ENCODE results near the gene ZC3H12C. TPM values are rescaled to one million over a fixed set of nuclear protein-coding genes. Genes with fewer than 3 reads are reported as not detected.
"Not testable (repeated sequence)": the region's sequence is repeated elsewhere in the genome, so short reads cannot be mapped to it uniquely, and the experiment has no call there.

The ZC3H12C gene
- total and polyA plus RNA-seq, 3 experiments from 2014 or later: 1.5 to 1.9 TPM; not detected in 1

GRCh38 chr11:110059706-110060463 lies 33.3 kb upstream of the ZC3H12C start:
- no peak overlapping the region for H3K27ac Mint-ChIP-seq
- no peaks in the 10 kb centered on the region for H3K9me3 Mint-ChIP-seq
- no peaks in the 10 kb centered on the region for H3K4me1 ChIP-seq (ENCODE audit: insufficient read depth, low read length)
- no peak overlapping the region for H3K27ac ChIP-seq (ENCODE audit: low read depth, low read length)
- H3K4me3 ChIP-seq (ENCODE audit: low read length): no peak overlapping the region
- ChIA-PET POLR2A (no interaction called here), CTCF (no interaction called here)
- H3K4me1 Mint-ChIP-seq: no peaks in the 10 kb centered on the region
- DNase-seq: no peak
- no peaks in the 10 kb centered on the region for H3K36me3 ChIP-seq (ENCODE audit: insufficient read depth, low read length)
- no peak overlapping the region for H3K4me3 Mint-ChIP-seq
- H3K36me3 Mint-ChIP-seq: peaks cover 0 to 2% (median 0%) of the 10 kb centered on the region in 3 donors
- peaks cover 8 to 15% of the 10 kb centered on the region in 2 donors for H3K27me3 Mint-ChIP-seq
- H3K27me3 ChIP-seq (ENCODE audit: insufficient read depth, low read length, poor library complexity, severe bottlenecking): no peaks in the 10 kb centered on the region
- no peaks in the 10 kb centered on the region for H3K9me3 ChIP-seq (ENCODE audit: low read length)

- H3K9me3 Mint-ChIP-seq: no peaks in the 10 kb centered on the region
- Histone ChIP-seq H3K4me1 (ENCODE audit: insufficient read depth, low read length) (no peaks in the 10 kb centered on the region), H3K4me3 (ENCODE audit: low read length) (no peak overlapping the region), H3K36me3 (ENCODE audit: insufficient read depth, low read length) (no peaks in the 10 kb centered on the region), H3K27ac (ENCODE audit: low read depth, low read length) (no peak overlapping the region), H3K27me3 (ENCODE audit: insufficient read depth, low read length, poor library complexity, severe bottlenecking) (no peaks in the 10 kb centered on the region), H3K9me3 (ENCODE audit: low read length) (no peaks in the 10 kb centered on the region)
- CTCF ChIA-PET: no interaction called here
- no peak overlapping the region for H3K27ac Mint-ChIP-seq
- H3K4me1 Mint-ChIP-seq: no peaks in the 10 kb centered on the region
- H3K4me3 Mint-ChIP-seq: no peak overlapping the region
- peaks cover 8 to 15% of the 10 kb centered on the region in 2 donors for H3K27me3 Mint-ChIP-seq
- POLR2A ChIA-PET: no interaction called here
- DNase-seq: no peak
- peaks cover 0 to 2% (median 0%) of the 10 kb centered on the region in 3 donors for H3K36me3 Mint-ChIP-seq
These were observed 31.9 kb upstream of the ZC3H12C start for GRCh38 chr11:110061296-110061695.

- Histone ChIP-seq H3K27ac (ENCODE audit: low read depth, low read length) (no peak overlapping the region), H3K4me1 (ENCODE audit: insufficient read depth, low read length) (no peaks in the 10 kb centered on the region), H3K27me3 (ENCODE audit: insufficient read depth, low read length, poor library complexity, severe bottlenecking) (no peaks in the 10 kb centered on the region), H3K9me3 (ENCODE audit: low read length) (no peaks in the 10 kb centered on the region), H3K36me3 (ENCODE audit: insufficient read depth, low read length) (no peaks in the 10 kb centered on the region), H3K4me3 (ENCODE audit: low read length) (no peak overlapping the region)
- DNase-seq: no peak
- no peaks in the 10 kb centered on the region for H3K9me3 Mint-ChIP-seq
- H3K36me3 Mint-ChIP-seq: peaks cover 0 to 2% (median 0%) of the 10 kb centered on the region in 3 donors
- peaks cover 8 to 15% of the 10 kb centered on the region in 2 donors for H3K27me3 Mint-ChIP-seq
- ChIA-PET CTCF (no interaction called here), POLR2A (no interaction called here)
- H3K27ac Mint-ChIP-seq: no peak overlapping the region
- no peak overlapping the region for H3K4me3 Mint-ChIP-seq
- no peaks in the 10 kb centered on the region for H3K4me1 Mint-ChIP-seq
These were observed 30.9 kb upstream of the ZC3H12C start for GRCh38 chr11:110062247-110062646.

- Histone ChIP-seq H3K4me1 (ENCODE audit: insufficient read depth, low read length) (no peaks in the 10 kb centered on the region), H3K27ac (ENCODE audit: low read depth, low read length) (no peak overlapping the region), H3K36me3 (ENCODE audit: insufficient read depth, low read length) (no peaks in the 10 kb centered on the region), H3K9me3 (ENCODE audit: low read length) (no peaks in the 10 kb centered on the region), H3K27me3 (ENCODE audit: insufficient read depth, low read length, poor library complexity, severe bottlenecking) (no peaks in the 10 kb centered on the region), H3K4me3 (ENCODE audit: low read length) (no peak overlapping the region)
- Mint-ChIP-seq H3K4me1 (no peaks in the 10 kb centered on the region), H3K9me3 (peaks cover 0 to 2% (median 0%) of the 10 kb centered on the region in 5 donors), H3K27me3 (peaks cover 8 to 13% of the 10 kb centered on the region in 2 donors), H3K27ac (no peak overlapping the region), H3K4me3 (no peak overlapping the region), H3K36me3 (peaks cover 0 to 2% (median 0%) of the 10 kb centered on the region in 3 donors)
- CTCF ChIA-PET: no interaction called here
- DNase-seq: no peak
- POLR2A ChIA-PET: interaction anchor here (0.6 kb wide), 1 partner anchor 1158 kb away, joined by 3 read pairs; no protein-coding TSS in a partner anchor
These were observed 28.0 kb upstream of the ZC3H12C start for GRCh38 chr11:110065189-110065588.

- H3K27ac Mint-ChIP-seq; H3K4me3 ChIP-seq (ENCODE audit: low read length); H3K27me3 Mint-ChIP-seq; CTCF ChIA-PET; H3K27ac ChIP-seq (ENCODE audit: low read depth, low read length); H3K9me3 Mint-ChIP-seq; H3K36me3 Mint-ChIP-seq; H3K4me1 Mint-ChIP-seq; H3K36me3 ChIP-seq (ENCODE audit: insufficient read depth, low read length); H3K4me1 ChIP-seq (ENCODE audit: insufficient read depth, low read length); DNase-seq; H3K27me3 ChIP-seq (ENCODE audit: insufficient read depth, low read length, poor library complexity, severe bottlenecking); H3K4me3 Mint-ChIP-seq; H3K9me3 ChIP-seq (ENCODE audit: low read length); POLR2A ChIA-PET: not testable (repeated sequence)
These were observed 25.2 kb upstream of the ZC3H12C start for GRCh38 chr11:110068001-110068400.

GRCh38 chr11:110069158-110069737 lies 23.9 kb upstream of the ZC3H12C start:
- Histone ChIP-seq H3K9me3 (ENCODE audit: low read length) (no peaks in the 10 kb centered on the region), H3K4me1 (ENCODE audit: insufficient read depth, low read length) (no peaks in the 10 kb centered on the region), H3K36me3 (ENCODE audit: insufficient read depth, low read length) (no peaks in the 10 kb centered on the region), H3K27me3 (ENCODE audit: insufficient read depth, low read length, poor library complexity, severe bottlenecking) (peaks cover 3% of the 10 kb centered on the region), H3K4me3 (ENCODE audit: low read length) (no peak overlapping the region), H3K27ac (ENCODE audit: low read depth, low read length) (no peak overlapping the region)
- no peak for DNase-seq
- H3K4me1 Mint-ChIP-seq: no peaks in the 10 kb centered on the region
- H3K4me3 Mint-ChIP-seq: no peak overlapping the region
- H3K9me3 Mint-ChIP-seq: peaks cover 0 to 2% (median 0%) of the 10 kb centered on the region in 5 donors
- CTCF ChIA-PET: no interaction called here
- H3K27me3 Mint-ChIP-seq: peaks cover 6 to 7% of the 10 kb centered on the region in 2 donors
- no peak overlapping the region for H3K27ac Mint-ChIP-seq
- H3K36me3 Mint-ChIP-seq: no peaks in the 10 kb centered on the region
- POLR2A ChIA-PET: no interaction called here

GRCh38 chr11:110070176-110070575 lies 23.0 kb upstream of the ZC3H12C start:
- no peak overlapping the region for H3K27ac Mint-ChIP-seq
- CTCF ChIA-PET: no interaction called here
- H3K4me3 ChIP-seq (ENCODE audit: low read length): no peak overlapping the region

GRCh38 chr11:110071197-110071596 lies 22.0 kb upstream of the ZC3H12C start:
- CTCF ChIA-PET: no interaction called here
- peaks cover 3 to 12% of the 10 kb centered on the region in 2 donors for H3K27me3 Mint-ChIP-seq
- Histone ChIP-seq H3K36me3 (ENCODE audit: insufficient read depth, low read length) (no peaks in the 10 kb centered on the region), H3K27me3 (ENCODE audit: insufficient read depth, low read length, poor library complexity, severe bottlenecking) (peaks cover 3% of the 10 kb centered on the region), H3K4me3 (ENCODE audit: low read length) (no peak overlapping the region), H3K9me3 (ENCODE audit: low read length) (no peaks in the 10 kb centered on the region), H3K4me1 (ENCODE audit: insufficient read depth, low read length) (no peaks in the 10 kb centered on the region), H3K27ac (ENCODE audit: low read depth, low read length) (no peak overlapping the region)
- no peaks in the 10 kb centered on the region for H3K4me1 Mint-ChIP-seq
- H3K9me3 Mint-ChIP-seq: peaks cover 0 to 2% (median 0%) of the 10 kb centered on the region in 5 donors
- no peak overlapping the region for H3K27ac Mint-ChIP-seq
- DNase-seq: no peak
- POLR2A ChIA-PET: no interaction called here
- no peak overlapping the region for H3K4me3 Mint-ChIP-seq
- H3K36me3 Mint-ChIP-seq: no peaks in the 10 kb centered on the region

More at GRCh38 chr11:110070176-110070575, 23.0 kb upstream of the ZC3H12C start:
- Mint-ChIP-seq H3K27me3 (peaks cover 3 to 10% of the 10 kb centered on the region in 2 donors), H3K4me1 (no peaks in the 10 kb centered on the region), H3K36me3 (no peaks in the 10 kb centered on the region), H3K9me3 (peaks cover 0 to 2% (median 0%) of the 10 kb centered on the region in 5 donors), H3K4me3 (no peak overlapping the region)
- Histone ChIP-seq H3K9me3 (ENCODE audit: low read length) (no peaks in the 10 kb centered on the region), H3K36me3 (ENCODE audit: insufficient read depth, low read length) (no peaks in the 10 kb centered on the region), H3K4me1 (ENCODE audit: insufficient read depth, low read length) (no peaks in the 10 kb centered on the region), H3K27ac (ENCODE audit: low read depth, low read length) (no peak overlapping the region), H3K27me3 (ENCODE audit: insufficient read depth, low read length, poor library complexity, severe bottlenecking) (peaks cover 3% of the 10 kb centered on the region)
- DNase-seq: no peak
- POLR2A ChIA-PET: no interaction called here

Measured in CD8-positive, alpha-beta memory T cell (primary cell).